Ascending aorta (tissue), 2 donors: Measurements from ENCODE around the gene PPIP5K2. TPM values are rescaled to one million over a fixed set of nuclear protein-coding genes. Genes with fewer than 3 reads are reported as not detected.
"Not testable (repeated sequence)": the region's sequence is repeated elsewhere in the genome, so short reads cannot be mapped to it uniquely, and the experiment has no call there.

ENCODE experiments used
- DNase-seq, 2 donors: peaks; one replicate each; pipeline ENCODE4 v3.0.0-alpha.2; 2019; ENCODE audit warnings: low spot score in 2 of 2
- H3K27ac ChIP-seq, 2 donors: fragments of 200-600 bp; sonication (generic); one replicate each; pipeline ENCODE4 v1.5.1; 2016 to 2017; ENCODE audit warnings: mild to moderate bottlenecking in 1 of 2
- H3K27me3 ChIP-seq: fragments of 200-600 bp; sonication (generic); one replicate; pipeline ENCODE4 v1.5.1; 2017
- H3K36me3 ChIP-seq, 2 donors: fragments of 200-600 bp; sonication (generic); one replicate each; pipeline ENCODE4 v1.5.1; 2016
- H3K4me1 ChIP-seq, 2 donors: fragments of 200-600 bp; sonication (generic); one replicate each; pipeline ENCODE4 v1.5.1; 2016 to 2017; ENCODE audit warnings: mild to moderate bottlenecking in 1 of 2
- H3K4me3 ChIP-seq, 2 donors: fragments of 200-600 bp; sonication (generic); one replicate each; pipeline ENCODE4 v1.5.1; 2016 to 2017; ENCODE audit warnings: mild to moderate bottlenecking in 1 of 2
- H3K9me3 ChIP-seq, 2 donors: fragments of 200-600 bp; sonication (generic); one replicate each; pipeline ENCODE4 v1.5.1; 2016
- CTCF ChIP-seq, 3 experiments: fragments of 200-600 bp in 2 of 3; fragments of 450-650 bp in 1 of 3; sonication (generic) in 2 of 3; IDR thresholded peaks; one replicate each; pipeline ENCODE4 v1.5.1; 2016 to 2019; ENCODE audit warnings: antibody characterized with exemption in 3 of 3, mild to moderate bottlenecking in 1 of 3, moderate library complexity in 1 of 3
- intact Hi-C: fragments of 100-400 bp; cut with DNase I; formaldehyde crosslinking; loops from one replicate; pipeline ENCODE4 v1.15.1; 2023
- total RNA-seq: library from RNA; depleted of rRNA; stranded (reverse); fragments of >200 nt; gene quantifications from one replicate; pipeline ENCODE4 v1.1.0, GENCODE V29; 2016

The PPIP5K2 gene
- total RNA-seq, 1 donor from 2014 or later: 33.2 TPM

DNA sequence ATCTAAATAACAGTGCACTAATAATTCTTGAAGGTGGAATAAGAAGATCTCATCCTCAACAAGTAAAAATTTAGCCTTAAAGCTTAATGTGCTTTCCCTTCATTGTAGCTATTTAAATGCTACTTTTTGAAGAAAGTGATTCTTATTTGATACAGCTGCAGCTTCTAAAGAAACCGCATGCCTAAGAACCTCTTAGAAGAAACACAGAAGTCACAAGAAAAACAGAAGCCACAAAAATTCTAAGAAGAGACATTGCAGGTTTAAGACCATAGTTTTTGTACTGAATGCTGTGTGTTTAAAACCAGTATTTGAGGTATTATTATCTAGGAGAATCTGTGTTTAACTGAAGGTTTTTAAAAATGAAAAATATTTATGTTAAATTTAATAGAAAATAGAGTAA lies 68.3 kb downstream of the PPIP5K2 start:
- Histone ChIP-seq H3K27ac (no peak overlapping the region), H3K4me3 (no peak overlapping the region), H3K27me3 (no peaks in the 10 kb centered on the region), H3K4me1 (no peaks in the 10 kb centered on the region), H3K36me3 (peaks cover 54 to 70% of the 10 kb centered on the region in 2 donors), H3K9me3 (no peaks in the 10 kb centered on the region)
- no peak for TF ChIP-seq CTCF (IDR thresholded peaks at IDR 0.05)
- intact Hi-C loops: no loop called here
- DNase-seq: no peak

- intact Hi-C loops: no loop called here
- Histone ChIP-seq H3K36me3 (peaks cover 17 to 32% of the 10 kb centered on the region in 2 donors), H3K4me3 (no peak overlapping the region), H3K27ac (no peak overlapping the region), H3K27me3 (no peaks in the 10 kb centered on the region), H3K4me1 (no peaks in the 10 kb centered on the region), H3K9me3 (no peaks in the 10 kb centered on the region)
- TF ChIP-seq CTCF (IDR thresholded peaks at IDR 0.05): no peak
- no peak for DNase-seq
Observed at GRCh38 chr5:103203226-103203625, 83.1 kb downstream of the PPIP5K2 start.

- H3K36me3 ChIP-seq: peaks cover 17 to 32% of the 10 kb centered on the region in 2 donors
Observed at GRCh38 chr5:103204990-103205389, 84.9 kb downstream of the PPIP5K2 start.

DNA sequence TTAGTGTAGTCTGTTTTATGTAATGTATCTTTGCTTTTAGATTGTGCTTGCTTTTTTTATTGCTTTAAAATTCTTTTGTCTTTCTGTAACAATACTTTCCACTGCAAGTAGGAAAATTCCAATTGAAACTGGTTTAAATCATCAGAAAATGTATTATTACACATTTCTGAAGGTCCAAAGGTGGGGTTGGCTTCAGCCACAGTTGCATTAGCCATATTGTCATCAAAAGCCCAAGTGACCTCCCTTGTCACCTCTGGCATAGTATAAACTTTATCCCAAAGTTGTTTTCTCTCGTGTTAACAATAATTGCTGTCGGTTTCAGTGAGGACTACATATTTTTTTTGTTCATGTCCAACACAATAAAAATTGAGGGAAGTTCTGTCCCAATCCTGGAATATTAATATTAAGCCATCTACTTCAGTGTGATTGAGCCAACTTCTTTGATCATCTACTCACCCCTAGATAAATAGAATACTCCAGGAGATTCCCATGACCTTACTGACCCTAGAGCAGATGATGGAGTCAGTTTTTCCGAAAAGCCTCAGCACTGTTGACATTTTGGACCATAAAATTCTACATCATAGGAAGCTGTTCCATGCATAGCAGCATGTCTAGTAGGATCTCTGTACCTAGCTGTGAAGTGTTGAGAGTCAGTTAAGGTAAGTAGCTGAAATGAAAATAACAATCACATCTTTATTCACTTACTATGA lies 86.0 kb downstream of the PPIP5K2 start:
- peaks cover 17 to 26% of the 10 kb centered on the region in 2 donors for H3K36me3 ChIP-seq
- TF ChIP-seq CTCF (IDR thresholded peaks at IDR 0.05): no peak
- H3K4me1 ChIP-seq: no peaks in the 10 kb centered on the region
- H3K4me3 ChIP-seq: no peak overlapping the region
- no peak overlapping the region for H3K27ac ChIP-seq
- H3K27me3 ChIP-seq: no peaks in the 10 kb centered on the region
- intact Hi-C loops: no loop called here
- no peaks in the 10 kb centered on the region for H3K9me3 ChIP-seq
- no peak for DNase-seq

More at GRCh38 chr5:103204990-103205389, 84.9 kb downstream of the PPIP5K2 start:
- H3K27me3 ChIP-seq, DNase-seq, H3K4me1 ChIP-seq, H3K9me3 ChIP-seq, intact Hi-C loops, H3K27ac ChIP-seq, H3K4me3 ChIP-seq: not testable (repeated sequence)

GRCh38 chr5:103207011-103207410 lies 86.9 kb downstream of the PPIP5K2 start:
- H3K9me3 ChIP-seq: no peaks in the 10 kb centered on the region
- DNase-seq: no peak
- no peak for TF ChIP-seq CTCF (IDR thresholded peaks at IDR 0.05)
- H3K36me3 ChIP-seq: peaks cover 9 to 21% of the 10 kb centered on the region in 2 donors
- no peak overlapping the region for H3K27ac ChIP-seq
- no peaks in the 10 kb centered on the region for H3K27me3 ChIP-seq
- no peaks in the 10 kb centered on the region for H3K4me1 ChIP-seq
- no peak overlapping the region for H3K4me3 ChIP-seq
- intact Hi-C loops: no loop called here

DNA sequence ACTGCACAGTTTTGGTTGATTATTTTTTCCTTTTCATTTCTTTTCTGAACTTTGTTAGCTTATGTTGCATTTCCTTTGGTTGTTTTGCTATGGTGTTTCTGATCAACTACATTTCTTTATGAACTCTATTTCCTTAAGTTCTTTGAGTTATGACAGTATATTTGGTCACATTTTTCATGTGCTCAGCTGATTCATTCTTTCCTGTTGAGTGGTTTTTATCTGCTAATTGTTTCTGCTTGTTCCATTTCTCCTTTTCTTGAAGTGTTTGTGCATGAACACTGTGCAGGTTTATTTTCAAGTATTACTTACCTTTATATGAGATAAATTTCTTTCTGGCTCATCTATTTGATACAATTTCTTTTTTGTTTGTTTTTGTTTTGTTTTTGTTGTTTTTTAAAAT lies 87.6 kb downstream of the PPIP5K2 start:
- Histone ChIP-seq H3K36me3 (peaks cover 9 to 21% of the 10 kb centered on the region in 2 donors), H3K27me3 (no peaks in the 10 kb centered on the region), H3K4me3 (no peak overlapping the region), H3K9me3 (no peaks in the 10 kb centered on the region), H3K27ac (no peak overlapping the region), H3K4me1 (no peaks in the 10 kb centered on the region)
- intact Hi-C loops: no loop called here
- TF ChIP-seq CTCF (IDR thresholded peaks at IDR 0.05): no peak
- DNase-seq: no peak
